Measurements from ENCODE around the gene RNF126. TPM values are rescaled to one million over a fixed set of nuclear protein-coding genes. Genes with fewer than 3 reads are reported as not detected.

RNF126 gene
- total and polyA plus RNA-seq, 2 of the 4 experiments (the other 2 are of a cell fraction) = 7.0 to 27.4 TPM

GRCh38 chr19:650121-650520, 12.9 kb downstream of the RNF126 start:
- Histone ChIP-seq H2AK5ac (ENCODE audit: low read depth, low read length) (no peak overlapping the region), H3K27ac (ENCODE audit: insufficient read depth, low read length) (no peak overlapping the region), H2BK5ac (ENCODE audit: low read depth, low read length, poor library complexity, severe bottlenecking) (no peak overlapping the region), H2BK20ac (ENCODE audit: low read depth, low read length) (no peak overlapping the region), H3K9me1 (ENCODE audit: insufficient read depth, low read length) (no peaks in the 10 kb centered on the region), H2AFZ (replicated peaks; ENCODE audit: low read length, poor library complexity) (no peak overlapping the region), H2AK9ac (replicated peaks; ENCODE audit: low read depth, low read length, poor library complexity) (no peak overlapping the region), H3K27me3 (ENCODE audit: control insufficient read depth, insufficient read depth, low read length) (no peaks in the 10 kb centered on the region), H3K4me3 (ENCODE audit: insufficient read depth, low read depth, low read length) (no peak overlapping the region), H3K18ac (ENCODE audit: low read depth, low read length) (no peak overlapping the region), H4K5ac (ENCODE audit: low read depth, low read length) (no peak overlapping the region), H3K4me1 (ENCODE audit: control insufficient read depth, insufficient read depth, low read length) (no peaks in the 10 kb centered on the region), H3K9ac (ENCODE audit: low read depth, low read length) (no peak overlapping the region), H3K23ac (ENCODE audit: low read depth, low read length) (no peak overlapping the region), H3K9me3 (ENCODE audit: control insufficient read depth, insufficient read depth, low read length) (no peaks in the 10 kb centered on the region), H3K36me3 (ENCODE audit: control insufficient read depth, insufficient read depth, low read length) (peaks cover 56% of the 10 kb centered on the region), H3K79me1 (ENCODE audit: low read depth in 1 of 2, low read length in 2 of 2) (peaks cover 0 to 21% of the 10 kb centered on the region in 2 experiments; a peak in 3 of 4 replicates), H3K4ac (ENCODE audit: low read depth, low read length) (no peak overlapping the region), H3K56ac (ENCODE audit: extremely low read depth, insufficient read depth, low read length) (no peak overlapping the region), H4K91ac (ENCODE audit: insufficient read depth, low read depth, low read length) (no peak overlapping the region), H2BK120ac (ENCODE audit: low read depth, low read length) (no peak overlapping the region), H4K20me1 (ENCODE audit: insufficient read depth, low read length) (peaks cover 35% of the 10 kb centered on the region), H4K8ac (ENCODE audit: low read depth in 2 of 2, low read length in 2 of 2) (no peak overlapping the region), H3K4me2 (ENCODE audit: low read depth, low read length) (no peak overlapping the region), H3K14ac (replicated peaks; ENCODE audit: low read depth, low read length) (no peak overlapping the region), H2BK15ac (ENCODE audit: low read depth, low read length) (no peak overlapping the region)
- in situ Hi-C loops (cut with MboI; ENCODE audit: low sequenced_read_pairs) = no loop called here
- BruUV-seq (replicated peaks) = no TSS peak
- dilution Hi-C loops (cut with HindIII; ENCODE audit: low sequenced_read_pairs, unreplicated experiment) = no loop called here
- no peak for ATAC-seq (ENCODE audit: low read depth)
- CTCF ChIA-PET = no interaction called here
- POLR2A ChIA-PET (ENCODE audit: unreplicated experiment) = no interaction called here
- TF ChIP-seq RFX5 (IDR thresholded peaks at IDR 0.05; ENCODE audit: low read depth, low read length) = no peak
- no peak for TF ChIP-seq CEBPB (IDR thresholded peaks at IDR 0.05; ENCODE audit: low read depth, low read length)
- TF ChIP-seq MAZ (IDR thresholded peaks at IDR 0.05; ENCODE audit: borderline replicate concordance, low read depth, low read length) = no peak
- TF ChIP-seq SMC3 (IDR thresholded peaks at IDR 0.05; ENCODE audit: low read depth, low read length) = no peak
- TF ChIP-seq POLR2A (IDR thresholded peaks at IDR 0.05; ENCODE audit: low read depth, low read length) = no peak
- TF ChIP-seq, protein P1, sequence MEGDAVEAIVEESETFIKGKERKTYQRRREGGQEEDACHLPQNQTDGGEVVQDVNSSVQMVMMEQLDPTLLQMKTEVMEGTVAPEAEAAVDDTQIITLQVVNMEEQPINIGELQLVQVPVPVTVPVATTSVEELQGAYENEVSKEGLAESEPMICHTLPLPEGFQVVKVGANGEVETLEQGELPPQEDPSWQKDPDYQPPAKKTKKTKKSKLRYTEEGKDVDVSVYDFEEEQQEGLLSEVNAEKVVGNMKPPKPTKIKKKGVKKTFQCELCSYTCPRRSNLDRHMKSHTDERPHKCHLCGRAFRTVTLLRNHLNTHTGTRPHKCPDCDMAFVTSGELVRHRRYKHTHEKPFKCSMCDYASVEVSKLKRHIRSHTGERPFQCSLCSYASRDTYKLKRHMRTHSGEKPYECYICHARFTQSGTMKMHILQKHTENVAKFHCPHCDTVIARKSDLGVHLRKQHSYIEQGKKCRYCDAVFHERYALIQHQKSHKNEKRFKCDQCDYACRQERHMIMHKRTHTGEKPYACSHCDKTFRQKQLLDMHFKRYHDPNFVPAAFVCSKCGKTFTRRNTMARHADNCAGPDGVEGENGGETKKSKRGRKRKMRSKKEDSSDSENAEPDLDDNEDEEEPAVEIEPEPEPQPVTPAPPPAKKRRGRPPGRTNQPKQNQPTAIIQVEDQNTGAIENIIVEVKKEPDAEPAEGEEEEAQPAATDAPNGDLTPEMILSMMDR (conservative IDR thresholded peaks at IDR 0.05; ENCODE audit: low read depth, low read length) = no peak
- no peak for DNase-seq
- intact Hi-C loops (cut with micrococcal nuclease) = no loop called here
- no CpG with 5 or more reads among the region's 11 CpGs for WGBS, 2 experiments (ENCODE audit: extremely low coverage in 2 of 2, insufficient read length in 1 of 2)
